Measurements from ENCODE around the gene PRXL2C.
A peak's percentile ranks its signal among the peaks of the same experiment; 100 is the strongest.

The PRXL2C gene

DNA sequence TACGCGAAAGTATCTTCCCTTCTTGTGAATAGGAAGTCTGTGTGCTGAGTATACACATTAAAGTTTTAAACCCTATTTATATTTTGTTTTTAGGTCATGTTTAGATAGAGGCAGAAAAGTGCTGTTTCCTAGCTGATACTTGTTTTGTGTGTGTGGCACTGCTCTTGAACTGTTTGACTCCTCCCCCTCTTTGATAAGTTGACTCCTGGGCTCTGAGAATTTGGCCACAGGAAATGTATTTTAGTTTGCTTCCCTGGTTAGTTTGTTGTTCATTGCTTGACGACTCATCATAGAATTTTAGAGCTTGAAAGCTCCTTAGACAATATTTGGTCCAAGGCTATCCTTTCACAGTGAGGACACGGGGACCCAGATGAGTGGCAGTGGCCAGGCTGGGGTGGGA lies 33.5 kb downstream of the PRXL2C start:
- no peak for DNase-seq (ENCODE audit: low spot score)
- TF ChIP-seq, protein P1, sequence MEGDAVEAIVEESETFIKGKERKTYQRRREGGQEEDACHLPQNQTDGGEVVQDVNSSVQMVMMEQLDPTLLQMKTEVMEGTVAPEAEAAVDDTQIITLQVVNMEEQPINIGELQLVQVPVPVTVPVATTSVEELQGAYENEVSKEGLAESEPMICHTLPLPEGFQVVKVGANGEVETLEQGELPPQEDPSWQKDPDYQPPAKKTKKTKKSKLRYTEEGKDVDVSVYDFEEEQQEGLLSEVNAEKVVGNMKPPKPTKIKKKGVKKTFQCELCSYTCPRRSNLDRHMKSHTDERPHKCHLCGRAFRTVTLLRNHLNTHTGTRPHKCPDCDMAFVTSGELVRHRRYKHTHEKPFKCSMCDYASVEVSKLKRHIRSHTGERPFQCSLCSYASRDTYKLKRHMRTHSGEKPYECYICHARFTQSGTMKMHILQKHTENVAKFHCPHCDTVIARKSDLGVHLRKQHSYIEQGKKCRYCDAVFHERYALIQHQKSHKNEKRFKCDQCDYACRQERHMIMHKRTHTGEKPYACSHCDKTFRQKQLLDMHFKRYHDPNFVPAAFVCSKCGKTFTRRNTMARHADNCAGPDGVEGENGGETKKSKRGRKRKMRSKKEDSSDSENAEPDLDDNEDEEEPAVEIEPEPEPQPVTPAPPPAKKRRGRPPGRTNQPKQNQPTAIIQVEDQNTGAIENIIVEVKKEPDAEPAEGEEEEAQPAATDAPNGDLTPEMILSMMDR (IDR thresholded peaks at IDR 0.05), result no peak
- Histone ChIP-seq H3K4me3 (no peak overlapping the region), H3K27ac (no peak overlapping the region)

DNA sequence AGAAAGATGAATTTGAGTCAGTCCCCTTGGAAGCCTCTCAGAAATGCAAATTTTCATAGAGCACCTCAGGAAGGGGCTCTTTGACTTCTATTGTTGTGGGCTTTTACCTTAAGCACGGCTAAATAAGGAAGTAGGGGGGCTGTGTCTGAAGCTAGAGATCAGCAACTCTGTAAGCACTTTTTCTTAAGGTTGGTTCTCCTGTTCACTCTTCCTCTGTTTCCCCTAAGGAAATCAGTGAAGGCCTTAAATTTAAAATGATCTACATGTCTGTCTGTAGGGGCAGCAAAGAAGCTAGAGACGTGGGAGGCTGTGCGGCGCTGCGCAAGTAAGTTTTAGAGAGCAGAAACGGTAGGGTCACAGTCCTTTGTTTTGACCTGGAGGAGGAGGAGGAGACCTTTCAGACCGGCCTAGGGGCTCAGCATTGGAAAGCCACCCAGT lies 34.3 kb downstream of the PRXL2C start:
- no peak overlapping the region for H3K27ac ChIP-seq
- H3K4me3 ChIP-seq, result no peak overlapping the region
- TF ChIP-seq, protein P1 (IDR thresholded peaks at IDR 0.05), result no peak
- no peak for DNase-seq (ENCODE audit: low spot score)

GRCh38 chr9:96620181-96620514 lies 35.0 kb downstream of the PRXL2C start:
- peak overlapping the region in 1 of 2 donors; percentile 90 for H3K27ac ChIP-seq
- TF ChIP-seq, protein P1 (IDR thresholded peaks at IDR 0.05), result no peak
- H3K4me3 ChIP-seq, result peak overlapping the region; percentile 80
- no peak for DNase-seq (ENCODE audit: low spot score)

DNA sequence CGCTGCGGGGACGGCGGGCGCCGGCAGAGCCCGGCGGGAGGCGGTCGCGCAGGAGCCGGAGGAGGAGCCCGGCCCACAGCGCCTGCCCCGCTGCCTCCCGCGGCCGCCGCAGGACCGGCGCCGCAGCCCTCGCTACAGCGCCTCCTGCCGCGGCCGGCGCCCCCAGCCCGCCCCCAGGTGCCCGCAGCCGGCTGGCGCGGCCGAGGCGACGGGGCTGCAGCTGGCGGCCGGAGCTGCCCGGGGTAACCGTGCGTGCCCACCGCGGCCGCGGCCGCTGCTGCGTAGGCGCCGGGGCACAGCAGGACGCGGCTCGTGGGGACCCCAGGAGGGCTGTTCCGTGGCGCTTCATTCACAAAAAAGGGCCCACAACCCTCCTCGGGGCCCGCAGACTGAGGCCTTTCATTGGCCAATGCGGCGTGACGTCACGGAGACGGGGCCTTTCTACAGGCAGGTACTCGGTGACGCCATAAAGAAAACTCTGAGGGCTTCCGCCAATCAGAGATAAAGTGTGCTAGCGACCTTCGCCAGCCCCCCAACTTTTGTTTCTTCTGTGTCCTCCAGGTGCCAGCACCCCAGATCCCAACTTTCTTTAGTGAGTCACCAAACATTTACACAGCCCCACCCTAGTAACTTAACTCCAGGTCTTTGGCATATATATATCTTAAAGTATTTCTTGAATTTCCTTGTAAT lies 35.5 kb downstream of the PRXL2C start, which contains the start of gene CDC14B:
CDC14B (minus strand) TSS at position 353 of the 690 bp plus-strand sequence. CDS start 465 bp downstream, outside the sequence.
- H3K4me3 ChIP-seq, result peak within 1 kb of the TSS; percentile 80
- TF ChIP-seq, protein P1 (IDR thresholded peaks at IDR 0.05), result no peak
- peak within 1 kb of the TSS; percentile 59 to 90 for H3K27ac ChIP-seq
- peak; percentile 85 for DNase-seq (ENCODE audit: low spot score)

DNA sequence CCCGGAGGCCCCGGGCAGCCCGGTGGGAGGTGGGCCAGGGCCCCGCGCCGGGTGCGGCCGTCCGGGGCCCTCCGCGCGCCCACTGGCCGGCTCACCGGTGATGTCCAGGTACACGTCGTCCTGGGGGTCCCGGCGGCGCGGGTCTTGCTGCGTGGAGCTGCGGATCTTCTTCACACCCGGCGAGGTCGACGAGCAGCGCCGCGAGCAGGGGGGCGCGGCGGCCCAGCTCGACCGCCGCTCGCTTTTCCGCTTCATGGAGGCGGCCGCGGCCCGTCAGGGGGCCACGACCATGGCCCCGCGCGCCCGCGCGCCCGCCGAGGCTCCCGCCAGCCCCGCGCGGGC lies 36.0 kb downstream of the PRXL2C start:
- TF ChIP-seq, protein P1 (IDR thresholded peaks at IDR 0.05), result no peak
- DNase-seq (ENCODE audit: low spot score), result no peak

GRCh38 chr9:96618209-96619123 lies 36.7 kb downstream of the PRXL2C start:
- TF ChIP-seq, protein P1 (IDR thresholded peaks at IDR 0.05), result no peak
- Histone ChIP-seq H3K4me3 (peak overlapping the region; percentile 80), H3K27ac (peak overlapping the region; percentile 59 to 90)
- DNase-seq (ENCODE audit: low spot score), result peak; percentile 83

More for the DNA sequence above, 36.0 kb downstream of the PRXL2C start:
- Histone ChIP-seq H3K27ac (peak overlapping the region; percentile 59 to 90), H3K4me3 (peak overlapping the region; percentile 80)
